ENCODE results near the gene NANOS2. TPM values are rescaled to one million over a fixed set of nuclear protein-coding genes. Genes with fewer than 3 reads are reported as not detected.
A peak's percentile ranks its signal among the peaks of the same experiment; 100 is the strongest.

Gene NANOS2
- total RNA-seq, 4 donors from 2014 or later, result not detected

DNA sequence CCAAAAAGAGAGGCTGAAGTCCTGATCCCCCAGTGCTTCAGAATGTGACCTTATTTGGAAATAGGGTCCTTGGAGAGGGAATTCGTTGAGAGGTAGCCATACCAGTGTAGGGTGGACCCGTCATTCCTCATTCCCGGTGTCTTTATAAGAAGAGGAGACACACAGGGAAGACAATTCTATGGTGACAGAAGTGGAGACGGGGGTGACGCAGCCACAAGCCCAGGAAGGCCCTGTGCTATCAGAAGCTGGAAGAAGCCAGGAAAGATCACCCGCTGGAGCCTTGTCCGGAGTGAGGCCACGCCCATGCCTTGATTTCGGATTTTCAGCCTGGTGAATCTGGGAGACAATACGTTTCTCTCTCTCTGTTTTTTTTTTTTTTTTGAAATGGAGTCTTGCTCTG is 9.6 kb downstream of the NANOS2 start:
- H3K9me3 ChIP-seq, result no peaks in the 10 kb centered on the region
- TF ChIP-seq EP300 (IDR thresholded peaks at IDR 0.05), result no peak
- TF ChIP-seq, protein P1, sequence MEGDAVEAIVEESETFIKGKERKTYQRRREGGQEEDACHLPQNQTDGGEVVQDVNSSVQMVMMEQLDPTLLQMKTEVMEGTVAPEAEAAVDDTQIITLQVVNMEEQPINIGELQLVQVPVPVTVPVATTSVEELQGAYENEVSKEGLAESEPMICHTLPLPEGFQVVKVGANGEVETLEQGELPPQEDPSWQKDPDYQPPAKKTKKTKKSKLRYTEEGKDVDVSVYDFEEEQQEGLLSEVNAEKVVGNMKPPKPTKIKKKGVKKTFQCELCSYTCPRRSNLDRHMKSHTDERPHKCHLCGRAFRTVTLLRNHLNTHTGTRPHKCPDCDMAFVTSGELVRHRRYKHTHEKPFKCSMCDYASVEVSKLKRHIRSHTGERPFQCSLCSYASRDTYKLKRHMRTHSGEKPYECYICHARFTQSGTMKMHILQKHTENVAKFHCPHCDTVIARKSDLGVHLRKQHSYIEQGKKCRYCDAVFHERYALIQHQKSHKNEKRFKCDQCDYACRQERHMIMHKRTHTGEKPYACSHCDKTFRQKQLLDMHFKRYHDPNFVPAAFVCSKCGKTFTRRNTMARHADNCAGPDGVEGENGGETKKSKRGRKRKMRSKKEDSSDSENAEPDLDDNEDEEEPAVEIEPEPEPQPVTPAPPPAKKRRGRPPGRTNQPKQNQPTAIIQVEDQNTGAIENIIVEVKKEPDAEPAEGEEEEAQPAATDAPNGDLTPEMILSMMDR (IDR thresholded peaks at IDR 0.05), result no peak
- no peak for TF ChIP-seq POLR2A (IDR thresholded peaks at IDR 0.05; ENCODE audit: low read depth)
- no peak for TF ChIP-seq POLR2AphosphoS5 (IDR thresholded peaks at IDR 0.05)
- H3K27me3 ChIP-seq, result peaks cover 0 to 8% (median 2%) of the 10 kb centered on the region in 4 donors
- DNase-seq (ENCODE audit: extremely low spot score), result no peak
- 85% methylated on average over 10 of the region's 10 CpGs for WGBS
- intact Hi-C loops (cut with DNase I), result loop anchor here (10.0 kb wide), 1 partner anchor 90 kb away; the partner anchor contains the start of gene CCDC61
- H3K27ac ChIP-seq (replicated peaks in 1 of 4), result no peak overlapping the region
- no peak overlapping the region for H3K4me3 ChIP-seq
- H3K4me1 ChIP-seq, result peaks cover 18 to 31% (median 29%) of the 10 kb centered on the region in 4 donors
- peaks cover 0 to under 1% (median 0%) of the 10 kb centered on the region in 4 donors for H3K36me3 ChIP-seq

DNA sequence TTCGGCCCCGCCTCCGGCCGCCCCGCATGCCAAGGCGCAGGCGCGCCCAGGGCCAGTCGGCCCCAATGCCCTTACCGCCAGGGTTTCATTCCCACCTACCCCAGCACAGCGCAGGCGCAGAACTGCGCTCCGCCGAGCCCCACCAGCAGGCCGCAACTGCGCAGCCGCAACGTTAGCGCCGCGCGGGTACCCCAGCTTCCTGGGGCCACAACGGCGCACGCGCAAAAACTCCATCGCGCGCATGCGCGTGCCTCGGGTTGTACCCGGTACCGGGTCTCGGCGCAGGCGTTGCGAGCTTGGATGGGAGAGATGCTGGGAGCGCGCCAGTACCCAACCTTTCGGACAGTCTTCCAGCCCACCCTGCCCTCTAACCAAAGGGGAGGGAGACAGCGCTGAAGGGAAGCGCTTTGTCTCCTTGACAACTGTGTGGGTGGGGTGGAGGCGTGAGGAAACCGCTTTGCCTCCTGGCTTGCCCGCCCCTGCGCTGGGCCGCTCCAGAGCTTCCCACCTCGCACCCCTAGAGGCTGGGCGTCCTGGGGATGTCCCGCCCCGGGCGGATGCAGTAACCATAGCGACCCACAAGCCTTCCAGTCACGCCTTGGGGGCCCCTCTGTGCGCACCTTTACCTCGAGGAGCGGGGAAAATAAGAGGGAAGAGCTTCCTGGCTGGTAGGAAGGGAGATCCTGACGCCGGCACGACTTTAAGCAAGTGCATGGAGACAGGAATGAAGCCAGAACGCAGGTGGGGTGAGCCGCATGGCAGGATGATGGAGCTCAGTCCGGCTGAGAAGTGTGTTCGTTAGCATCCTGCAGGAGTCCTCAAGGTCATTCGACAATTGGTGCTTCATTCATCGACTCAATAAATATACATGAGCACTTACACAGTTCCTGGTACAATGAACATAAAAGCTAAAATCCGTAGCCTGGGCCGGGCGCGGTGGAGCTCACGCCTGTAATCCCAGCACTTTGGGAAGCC is 11.6 kb downstream of the NANOS2 start:
- Histone ChIP-seq H3K36me3 (peaks cover 17 to 22% (median 21%) of the 10 kb centered on the region in 4 donors), H3K27me3 (peaks cover 0 to 8% (median 2%) of the 10 kb centered on the region in 4 donors), H3K9me3 (no peaks in the 10 kb centered on the region), H3K4me3 (peak overlapping the region; percentile 70 to 82 (median 72)), H3K4me1 (peaks cover 18 to 34% (median 30%) of the 10 kb centered on the region in 4 donors), H3K27ac (replicated peaks in 1 of 4) (peak overlapping the region; percentile 75 to 83 (median 80))
- intact Hi-C loops (cut with DNase I), result loop anchor here (10.0 kb wide), 1 partner anchor 92 kb away; the partner anchor contains the start of gene CCDC61
- TF ChIP-seq EP300 (IDR thresholded peaks at IDR 0.05), result no peak
- peak; percentile 94 to 96 for TF ChIP-seq POLR2AphosphoS5 (IDR thresholded peaks at IDR 0.05)
- TF ChIP-seq POLR2A (IDR thresholded peaks at IDR 0.05; ENCODE audit: low read depth), result peak; percentile 25
- TF ChIP-seq, protein P1 (IDR thresholded peaks at IDR 0.05), result no peak
- peak; percentile 97 for DNase-seq (ENCODE audit: extremely low spot score)
- 4% methylated on average over 27 of the region's 73 CpGs for WGBS

DNA sequence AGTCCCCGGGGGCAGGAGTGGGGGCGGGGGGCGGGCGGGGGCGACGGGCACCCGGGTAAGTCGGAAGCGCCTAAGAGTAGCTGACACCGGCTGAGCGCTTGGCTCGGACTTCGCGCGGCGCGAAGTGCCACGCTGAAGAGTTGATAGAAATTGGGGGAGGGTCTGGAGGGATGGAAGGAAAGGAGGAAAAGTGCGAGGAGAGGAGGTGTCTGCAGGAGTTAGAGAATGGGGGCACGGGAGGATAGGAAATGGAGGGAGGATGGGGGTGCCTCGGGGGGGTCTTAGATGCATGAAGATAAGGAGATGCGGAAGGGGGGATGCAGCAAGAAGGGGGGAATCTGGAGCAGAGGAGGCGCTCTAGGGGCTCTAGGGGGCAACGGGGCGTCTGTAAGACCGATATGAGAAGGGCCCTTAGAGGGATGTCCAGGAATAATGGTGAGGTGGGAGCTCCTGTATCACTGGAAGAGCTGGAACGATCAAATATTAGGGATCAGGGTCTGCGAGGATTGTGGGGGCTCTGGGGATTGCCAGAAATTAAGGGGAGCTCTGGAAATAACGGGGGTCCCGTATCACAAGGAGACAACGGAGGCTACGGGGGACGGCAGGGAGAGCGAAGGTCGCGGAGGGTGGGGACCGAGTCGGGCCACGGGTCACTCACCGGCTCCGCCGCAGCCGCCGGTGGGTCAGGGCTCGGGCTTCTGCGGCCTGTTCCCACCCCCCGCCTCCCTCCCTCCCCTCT is 12.5 kb downstream of the NANOS2 start, which contains the start of gene MYPOP:
Gene MYPOP (minus strand): TSS at position 702 of the 739 bp plus-strand sequence. CDS start 840 bp downstream, outside the sequence.
- no peaks in the 10 kb centered on the region for H3K9me3 ChIP-seq
- H3K27me3 ChIP-seq, result peaks cover 0 to 4% (median under 1%) of the 10 kb centered on the region in 4 donors
- peak within 1 kb of the TSS; percentile 75 to 83 (median 80) for H3K27ac ChIP-seq (replicated peaks in 1 of 4)
- H3K4me1 ChIP-seq, result peaks cover 18 to 34% (median 30%) of the 10 kb centered on the region in 4 donors
- 1% methylated on average over 39 of the region's 47 CpGs for WGBS
- peak within 1 kb of the TSS; percentile 70 to 82 (median 72) for H3K4me3 ChIP-seq
- DNase-seq (ENCODE audit: extremely low spot score), result no peak
- peaks cover 18 to 29% (median 28%) of the 10 kb centered on the region in 4 donors for H3K36me3 ChIP-seq
- intact Hi-C loops (cut with DNase I), result loop anchor here (10.0 kb wide), 1 partner anchor 93 kb away; the partner anchor contains the start of gene CCDC61
- no peak for TF ChIP-seq POLR2A (IDR thresholded peaks at IDR 0.05; ENCODE audit: low read depth)
- no peak for TF ChIP-seq EP300 (IDR thresholded peaks at IDR 0.05)
- no peak for TF ChIP-seq POLR2AphosphoS5 (IDR thresholded peaks at IDR 0.05)
- TF ChIP-seq, protein P1 (IDR thresholded peaks at IDR 0.05), result no peak

DNA sequence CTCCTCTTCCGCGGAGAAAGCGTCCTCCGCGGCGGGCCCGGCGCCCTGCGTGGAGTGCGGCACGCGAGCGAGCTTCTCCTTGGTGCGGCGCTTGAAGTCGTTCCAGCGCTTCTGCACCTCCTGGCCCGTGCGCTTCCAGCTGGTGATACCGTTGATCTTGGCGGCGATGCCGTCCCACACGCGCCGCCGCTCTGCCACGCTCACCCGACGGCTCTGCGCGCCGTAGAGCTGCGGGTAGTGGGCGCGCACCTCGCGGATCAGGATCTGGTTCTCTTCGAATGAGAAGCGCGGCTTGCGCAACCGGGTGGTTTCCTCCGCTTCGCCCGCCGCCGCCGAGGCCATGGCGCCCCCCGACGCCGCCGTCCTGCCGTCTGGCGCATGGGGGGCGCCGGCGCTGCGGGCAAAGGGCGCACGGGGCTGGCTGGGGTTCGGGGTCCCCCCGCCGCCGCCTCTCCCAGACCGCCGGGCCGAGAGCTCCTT is 13.1 kb downstream of the NANOS2 start:
- intact Hi-C loops (cut with DNase I), result loop anchor here (10.0 kb wide), 1 partner anchor 93 kb away; the partner anchor contains the start of gene CCDC61
- Histone ChIP-seq H3K27me3 (peaks cover 0 to 4% (median 0%) of the 10 kb centered on the region in 4 donors), H3K27ac (replicated peaks in 1 of 4) (peak overlapping the region; percentile 67 to 79 (median 74)), H3K9me3 (no peaks in the 10 kb centered on the region), H3K4me1 (peaks cover 18 to 34% (median 30%) of the 10 kb centered on the region in 4 donors), H3K36me3 (peaks cover 18 to 33% (median 31%) of the 10 kb centered on the region in 4 donors), H3K4me3 (peak overlapping the region; percentile 70 to 82 (median 72))
- DNase-seq (ENCODE audit: extremely low spot score), result no peak
- no CpG with 5 or more reads among the region's 69 CpGs for WGBS
- TF ChIP-seq, protein P1 (IDR thresholded peaks at IDR 0.05), result no peak
- TF ChIP-seq POLR2A (IDR thresholded peaks at IDR 0.05; ENCODE audit: low read depth), result no peak
- TF ChIP-seq EP300 (IDR thresholded peaks at IDR 0.05), result no peak
- peak in 1 of 2 donors; percentile 4 for TF ChIP-seq POLR2AphosphoS5 (IDR thresholded peaks at IDR 0.05)

All from esophagus muscularis mucosa (tissue), 4 donors.